GM12878 (cell line): Measurements from ENCODE around the gene STPG1. TPM values are rescaled to one million over a fixed set of nuclear protein-coding genes. Genes with fewer than 3 reads are reported as not detected.

Experiments used
- BACH1 ChIP-seq: fragments of 450-650 bp; IDR thresholded peaks from 2 replicates; pipeline ENCODE4 v1.6.1; 2017; ENCODE audit warnings: mild to moderate bottlenecking, borderline replicate concordance
- CBFB ChIP-seq: IDR thresholded peaks from 2 replicates; pipeline ENCODE4 v1.6.1; 2016; ENCODE audit warnings: antibody characterized with exemption, low read depth
- CBX3 ChIP-seq: fragments of 200-600 bp; sonication (generic); IDR thresholded peaks from 2 replicates; pipeline ENCODE4 v1.6.1; 2016; ENCODE audit warnings: low read depth, borderline replicate concordance
- CHD2 ChIP-seq: IDR thresholded peaks from 2 replicates; pipeline ENCODE4 v1.6.1; 2011; ENCODE audit warnings: low read depth, low read length, improper control_type of control experiment, borderline replicate concordance
- EED ChIP-seq: sonication (generic); IDR thresholded peaks from 2 replicates; pipeline ENCODE4 v1.6.1; 2016; ENCODE audit warnings: antibody characterized with exemption, low read depth
- HDAC6 ChIP-seq: fragments of 200-600 bp; sonication (generic); IDR thresholded peaks from one replicate; pipeline ENCODE4 v1.8.0; 2017; ENCODE audit warnings: antibody characterized with exemption; ENCODE audit not compliant: unreplicated experiment
- JUND ChIP-seq: IDR thresholded peaks from 2 replicates; pipeline ENCODE4 v1.6.1; 2012; ENCODE audit warnings: low read depth, mild to moderate bottlenecking, low read length, improper control_type of control experiment, moderate library complexity
- MLLT1 ChIP-seq: fragments of 450-650 bp; IDR thresholded peaks from 2 replicates; pipeline ENCODE4 v1.6.1; 2016; ENCODE audit warnings: mild to moderate bottlenecking
- NBN ChIP-seq: fragments of 450-650 bp; IDR thresholded peaks from 2 replicates; pipeline ENCODE4 v1.6.1; 2016
- NFYA ChIP-seq: IDR thresholded peaks from 2 replicates; pipeline ENCODE4 v1.6.1; 2011; ENCODE audit warnings: low read depth, mild to moderate bottlenecking, low read length, improper control_type of control experiment, borderline replicate concordance
- NFYB ChIP-seq: IDR thresholded peaks from 2 replicates; pipeline ENCODE4 v1.6.1; 2011; ENCODE audit warnings: low read depth, mild to moderate bottlenecking, low read length, improper control_type of control experiment, moderate library complexity; ENCODE audit not compliant: insufficient read depth
- NR2F1 ChIP-seq: fragments of 450-650 bp; conservative IDR thresholded peaks from 2 replicates; pipeline ENCODE4 v1.6.1; 2017; ENCODE audit warnings: mild to moderate bottlenecking
- SMC3 ChIP-seq: IDR thresholded peaks from 2 replicates; pipeline ENCODE4 v1.6.1; 2011; ENCODE audit warnings: low read length, improper control_type of control experiment, borderline replicate concordance
- USF1 ChIP-seq: IDR thresholded peaks from 2 replicates; pipeline ENCODE4 v1.6.1; 2011; ENCODE audit warnings: borderline replicate concordance, low read depth, mild to moderate bottlenecking, moderate library complexity, mixed read lengths, low read length; ENCODE audit not compliant: insufficient read depth; ENCODE audit errors: extremely low read length
- ZBTB11 ChIP-seq: fragments of 450-650 bp; formaldehyde crosslinking; IDR thresholded peaks from 2 replicates; pipeline ENCODE4 v1.5.0; 2022; ENCODE audit warnings: mild to moderate bottlenecking, missing genetic modification characterization
- ZBTB40 ChIP-seq: fragments of 450-650 bp; IDR thresholded peaks from 2 replicates; pipeline ENCODE4 v1.6.1; 2016; ENCODE audit warnings: mild to moderate bottlenecking, moderate library complexity, borderline replicate concordance
- ZNF207 ChIP-seq: fragments of 450-650 bp; IDR thresholded peaks from 2 replicates; pipeline ENCODE4 v1.6.1; 2014; ENCODE audit warnings: antibody characterized with exemption, mild to moderate bottlenecking, borderline replicate concordance
- ZNF217 ChIP-seq: fragments of 450-650 bp; IDR thresholded peaks from 2 replicates; pipeline ENCODE4 v1.6.1; 2017; ENCODE audit warnings: antibody characterized with exemption, mild to moderate bottlenecking
- polyA plus RNA-seq, 11 experiments: library from polyadenylated mRNA; depleted of rRNA in 4 of 11; unstranded in 6 of 11; stranded (reverse) in 5 of 11; fragments of >200 nt; fragmentation: Nextera tagmentation in 4 of 11; fragmentation: Illumina TruSeq in 1 of 11; extraction: Ambion mirVana in 4 of 11; extraction: Trizol in 1 of 11; gene quantifications; 1 replicate in 1 of 11; 2 replicates in 10 of 11; pipeline versions ENCODE4 v1.2.1 to v1.2.3, GENCODE V29; 2011 to 2016; ENCODE audit warnings: inconsistent platforms in 2 of 11, missing spikeins in 2 of 11, low read depth in 1 of 11
- total RNA-seq, 4 experiments: library from RNA; depleted of rRNA in 3 of 4; stranded (reverse); fragments of >200 nt in 3 of 4; fragmentation: Illumina TruSeq in 1 of 4; extraction: Trizol in 1 of 4; gene quantifications; 2 replicates each; pipeline versions ENCODE4 v1.2.1 to v1.2.3, GENCODE V29; 2013 to 2021
- TF ChIP-seq, protein P1 (sequence below): fragments of 450-650 bp; IDR thresholded peaks from 2 replicates; pipeline ENCODE4 v1.6.1; 2017; ENCODE audit warnings: borderline replicate concordance

Gene STPG1
- total and polyA plus RNA-seq, 10 of the 15 experiments (the other 5 are each of a cell fraction or from before 2014, with no cell fraction given): 0.22 to 2.6 (median 0.73) TPM

DNA sequence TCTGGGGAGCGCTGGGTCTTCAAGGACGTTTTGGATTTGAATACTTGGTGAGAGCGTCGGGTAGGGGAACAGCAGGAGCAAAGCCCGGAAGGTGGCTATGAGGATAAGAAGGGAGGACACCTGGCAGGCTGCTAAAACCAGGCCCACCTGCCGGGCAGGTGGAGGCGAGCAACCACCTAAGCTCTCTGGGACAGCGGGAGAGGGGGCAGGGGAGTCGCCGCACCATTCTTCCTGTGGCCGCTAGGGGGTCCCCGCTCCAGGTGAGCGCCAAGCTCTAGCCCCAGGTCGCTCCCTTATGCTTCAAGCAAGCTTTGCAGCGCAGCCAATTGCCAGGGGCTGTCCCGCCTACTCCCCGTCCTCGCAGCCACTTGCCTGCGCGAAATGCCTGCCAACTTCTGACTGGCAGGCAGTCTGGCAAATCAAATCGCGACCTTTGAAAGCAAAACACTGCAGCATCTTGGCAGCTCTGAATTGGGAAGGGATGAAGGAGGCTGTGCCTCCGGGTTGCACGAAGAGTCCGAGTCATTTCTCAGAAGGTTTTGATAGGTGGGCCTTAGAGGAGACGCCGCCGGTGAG, 1.8 kb upstream of the STPG1 start, which contains the start of gene NIPAL3 (continued):
- no peak for TF ChIP-seq ZBTB40
- TF ChIP-seq MLLT1: no peak
- TF ChIP-seq NBN: peak; percentile 66; the same call in 1 of the 2 replicates
- no peak for TF ChIP-seq ZBTB11 (CRISPR knock-in tag)
- no peak for TF ChIP-seq NR2F1
- TF ChIP-seq, protein P1, sequence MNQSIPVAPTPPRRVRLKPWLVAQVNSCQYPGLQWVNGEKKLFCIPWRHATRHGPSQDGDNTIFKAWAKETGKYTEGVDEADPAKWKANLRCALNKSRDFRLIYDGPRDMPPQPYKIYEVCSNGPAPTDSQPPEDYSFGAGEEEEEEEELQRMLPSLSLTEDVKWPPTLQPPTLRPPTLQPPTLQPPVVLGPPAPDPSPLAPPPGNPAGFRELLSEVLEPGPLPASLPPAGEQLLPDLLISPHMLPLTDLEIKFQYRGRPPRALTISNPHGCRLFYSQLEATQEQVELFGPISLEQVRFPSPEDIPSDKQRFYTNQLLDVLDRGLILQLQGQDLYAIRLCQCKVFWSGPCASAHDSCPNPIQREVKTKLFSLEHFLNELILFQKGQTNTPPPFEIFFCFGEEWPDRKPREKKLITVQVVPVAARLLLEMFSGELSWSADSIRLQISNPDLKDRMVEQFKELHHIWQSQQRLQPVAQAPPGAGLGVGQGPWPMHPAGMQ: no peak
- peak; percentile 62; the same call in 1 of the 2 replicates for TF ChIP-seq CBFB
- TF ChIP-seq CBX3: no peak
- no peak for TF ChIP-seq USF1
- TF ChIP-seq ZNF207: no peak
- TF ChIP-seq HDAC6: no peak
- no peak for TF ChIP-seq EED
- TF ChIP-seq ZNF217: peak; percentile 65; the same call in 1 of the 2 replicates
- peak; percentile 53; the same call in 1 of the 2 replicates for TF ChIP-seq SMC3
- TF ChIP-seq NFYA: peak; percentile 75
- TF ChIP-seq JUND: no peak
- peak; percentile 95 for TF ChIP-seq CHD2
- no peak for TF ChIP-seq BACH1
- TF ChIP-seq NFYB: peak; percentile 96
